OCI-LY1 (cell line): Measurements from ENCODE around the gene ZNF165.

Experiments
- H2AFZ ChIP-seq: fragments of 200-600 bp; sonication (generic), shearing (Covaris generic); 2 replicates; pipeline ENCODE4 v1.6.0; 2014; ENCODE audit warnings: antibody characterized with exemption, mild to moderate bottlenecking, low read length
- H3F3A ChIP-seq: fragments of 200-600 bp; sonication (generic), shearing (Covaris generic); 2 replicates; pipeline ENCODE4 v1.6.0; 2014; ENCODE audit warnings: mild to moderate bottlenecking, antibody characterized with exemption, low read length, moderate library complexity; ENCODE audit not compliant: insufficient read depth
- H3K27ac ChIP-seq: fragments of 200-600 bp; sonication (generic); 2 replicates; pipeline ENCODE4 v1.5.1; 2014; ENCODE audit warnings: low read length, mixed run types, mild to moderate bottlenecking, low read depth; ENCODE audit not compliant: poor library complexity, severe bottlenecking
- H3K27me3 ChIP-seq: fragments of 200-600 bp; sonication (generic); 2 replicates; pipeline ENCODE4 v1.6.0; 2014; ENCODE audit warnings: antibody characterized with exemption, mild to moderate bottlenecking, low read length, moderate library complexity; ENCODE audit not compliant: insufficient read depth
- H3K36me3 ChIP-seq: fragments of 200-600 bp; sonication (generic); 2 replicates; pipeline ENCODE4 v1.6.1; 2014; ENCODE audit warnings: mild to moderate bottlenecking, antibody characterized with exemption, low read length, moderate library complexity, mixed read lengths; ENCODE audit not compliant: insufficient read depth
- H3K4me1 ChIP-seq: fragments of 200-600 bp; sonication (generic); 2 replicates; pipeline ENCODE4 v1.5.1; 2014; ENCODE audit warnings: mild to moderate bottlenecking, low read length, moderate library complexity; ENCODE audit not compliant: insufficient read depth, severe bottlenecking
- H3K4me2 ChIP-seq: fragments of 200-600 bp; sonication (generic), shearing (Covaris generic); 2 replicates; pipeline ENCODE4 v1.6.1; 2014; ENCODE audit warnings: low read length
- H3K4me3 ChIP-seq: fragments of 200-600 bp; sonication (generic); 2 replicates; pipeline ENCODE4 v1.5.1; 2014; ENCODE audit warnings: low read length, low read depth, mild to moderate bottlenecking, mixed read lengths; ENCODE audit not compliant: poor library complexity, severe bottlenecking
- H3K79me2 ChIP-seq: fragments of 200-600 bp; shearing (Covaris generic); 2 replicates; pipeline ENCODE4 v1.6.1; 2016; ENCODE audit warnings: mixed run types, low read length, mixed read lengths; ENCODE audit not compliant: insufficient read depth
- H3K9ac ChIP-seq: fragments of 200-600 bp; sonication (generic), shearing (Covaris generic); 2 replicates; pipeline ENCODE4 v1.6.1; 2014; ENCODE audit warnings: mild to moderate bottlenecking, low read length, mixed read lengths
- H3K9me2 ChIP-seq: fragments of 200-600 bp; sonication (generic), shearing (Covaris generic); 2 replicates; pipeline ENCODE4 v1.6.1; 2014; ENCODE audit warnings: low read depth, mild to moderate bottlenecking, low read length, mixed read lengths
- H3K9me3 ChIP-seq: fragments of 200-600 bp; shearing (Covaris generic); 2 replicates; pipeline ENCODE4 v1.6.1; 2014; ENCODE audit warnings: low read length, mixed read lengths
- H4K20me1 ChIP-seq: fragments of 200-600 bp; sonication (generic), shearing (Covaris generic); 2 replicates; pipeline ENCODE4 v1.6.0; 2016; ENCODE audit warnings: mild to moderate bottlenecking, low read length; ENCODE audit not compliant: insufficient read depth
- EZH2 ChIP-seq: fragments of 200-600 bp; sonication (generic), shearing (Covaris generic); IDR thresholded peaks from 2 replicates; pipeline ENCODE4 v1.8.0; 2017; ENCODE audit warnings: borderline replicate concordance, mixed run types, mild to moderate bottlenecking, antibody characterized with exemption, low read length, moderate library complexity, mixed read lengths
- TF ChIP-seq, protein P1 (sequence below): fragments of 200-600 bp; sonication (generic), shearing (Covaris generic); IDR thresholded peaks from 2 replicates; pipeline ENCODE4 v1.5.1; 2017; ENCODE audit warnings: mild to moderate bottlenecking, antibody characterized with exemption, low read length, moderate library complexity, mixed read lengths

ZNF165 gene

DNA sequence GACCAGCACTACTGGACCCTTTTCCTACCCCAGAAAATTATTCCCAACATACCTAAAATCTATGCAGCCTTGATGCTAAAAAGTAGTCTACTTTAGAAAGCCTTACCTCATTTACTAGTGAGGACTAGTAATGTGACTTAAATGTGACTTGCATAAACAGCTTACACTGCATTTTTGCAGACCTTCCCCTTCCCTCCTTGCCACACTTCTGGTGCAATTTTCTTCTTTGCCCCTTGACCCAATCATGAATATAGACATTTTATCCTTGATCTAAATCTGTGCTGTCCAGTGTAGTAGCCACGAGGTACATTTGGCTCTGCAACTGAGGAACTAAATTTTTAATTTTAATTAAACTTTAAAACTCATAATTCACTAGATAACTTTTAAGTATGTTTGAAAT, 54.3 kb downstream of the ZNF165 start:
- H3K27me3 ChIP-seq = no peaks in the 10 kb centered on the region
- no peak overlapping the region for H3K9ac ChIP-seq
- peaks cover 30% of the 10 kb centered on the region for H3K36me3 ChIP-seq
- no peak overlapping the region for H2AFZ ChIP-seq
- no peaks in the 10 kb centered on the region for H4K20me1 ChIP-seq
- no peak overlapping the region for H3K4me3 ChIP-seq
- H3K79me2 ChIP-seq = peaks cover 11% of the 10 kb centered on the region
- peaks cover 30% of the 10 kb centered on the region for H3K4me1 ChIP-seq
- no peaks in the 10 kb centered on the region for H3F3A ChIP-seq
- no peaks in the 10 kb centered on the region for H3K9me3 ChIP-seq
- H3K9me2 ChIP-seq = no peaks in the 10 kb centered on the region
- TF ChIP-seq EZH2 = no peak
- TF ChIP-seq, protein P1, sequence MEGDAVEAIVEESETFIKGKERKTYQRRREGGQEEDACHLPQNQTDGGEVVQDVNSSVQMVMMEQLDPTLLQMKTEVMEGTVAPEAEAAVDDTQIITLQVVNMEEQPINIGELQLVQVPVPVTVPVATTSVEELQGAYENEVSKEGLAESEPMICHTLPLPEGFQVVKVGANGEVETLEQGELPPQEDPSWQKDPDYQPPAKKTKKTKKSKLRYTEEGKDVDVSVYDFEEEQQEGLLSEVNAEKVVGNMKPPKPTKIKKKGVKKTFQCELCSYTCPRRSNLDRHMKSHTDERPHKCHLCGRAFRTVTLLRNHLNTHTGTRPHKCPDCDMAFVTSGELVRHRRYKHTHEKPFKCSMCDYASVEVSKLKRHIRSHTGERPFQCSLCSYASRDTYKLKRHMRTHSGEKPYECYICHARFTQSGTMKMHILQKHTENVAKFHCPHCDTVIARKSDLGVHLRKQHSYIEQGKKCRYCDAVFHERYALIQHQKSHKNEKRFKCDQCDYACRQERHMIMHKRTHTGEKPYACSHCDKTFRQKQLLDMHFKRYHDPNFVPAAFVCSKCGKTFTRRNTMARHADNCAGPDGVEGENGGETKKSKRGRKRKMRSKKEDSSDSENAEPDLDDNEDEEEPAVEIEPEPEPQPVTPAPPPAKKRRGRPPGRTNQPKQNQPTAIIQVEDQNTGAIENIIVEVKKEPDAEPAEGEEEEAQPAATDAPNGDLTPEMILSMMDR = no peak
- H3K4me2 ChIP-seq = no peak overlapping the region
- no peak overlapping the region for H3K27ac ChIP-seq

DNA sequence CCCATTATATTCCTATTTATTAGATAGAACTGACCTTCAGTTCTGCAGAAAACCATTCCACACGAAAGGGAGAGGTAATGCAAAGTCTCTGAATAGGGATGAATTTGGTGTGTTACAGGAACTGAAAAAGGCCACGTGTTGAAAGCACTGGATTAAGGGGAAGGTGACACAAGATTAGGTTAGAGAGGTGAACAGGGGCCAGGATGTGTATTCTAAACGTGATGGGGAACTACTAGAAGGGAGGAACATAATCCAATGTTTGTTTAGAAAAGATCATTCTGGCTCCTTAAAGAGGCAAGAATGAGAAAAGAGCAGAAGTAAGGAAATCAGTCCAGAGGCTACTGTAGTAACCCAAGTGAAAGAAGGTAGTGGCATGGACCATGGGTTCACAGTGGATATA, 55.0 kb downstream of the ZNF165 start:
- no peaks in the 10 kb centered on the region for H3K27me3 ChIP-seq
- H3K4me3 ChIP-seq = peak overlapping the region; percentile 79
- H3K4me1 ChIP-seq = peaks cover 33% of the 10 kb centered on the region
- no peaks in the 10 kb centered on the region for H3F3A ChIP-seq
- peaks cover 23% of the 10 kb centered on the region for H3K36me3 ChIP-seq
- peak overlapping the region; percentile 94 for H3K9ac ChIP-seq
- TF ChIP-seq EZH2 = no peak
- TF ChIP-seq, protein P1 = no peak
- H3K9me2 ChIP-seq = no peaks in the 10 kb centered on the region
- H4K20me1 ChIP-seq = no peaks in the 10 kb centered on the region
- no peaks in the 10 kb centered on the region for H3K9me3 ChIP-seq
- no peak overlapping the region for H2AFZ ChIP-seq
- peaks cover 11% of the 10 kb centered on the region for H3K79me2 ChIP-seq
- peak overlapping the region; percentile 89 for H3K27ac ChIP-seq
- peak overlapping the region; percentile 89 for H3K4me2 ChIP-seq

DNA sequence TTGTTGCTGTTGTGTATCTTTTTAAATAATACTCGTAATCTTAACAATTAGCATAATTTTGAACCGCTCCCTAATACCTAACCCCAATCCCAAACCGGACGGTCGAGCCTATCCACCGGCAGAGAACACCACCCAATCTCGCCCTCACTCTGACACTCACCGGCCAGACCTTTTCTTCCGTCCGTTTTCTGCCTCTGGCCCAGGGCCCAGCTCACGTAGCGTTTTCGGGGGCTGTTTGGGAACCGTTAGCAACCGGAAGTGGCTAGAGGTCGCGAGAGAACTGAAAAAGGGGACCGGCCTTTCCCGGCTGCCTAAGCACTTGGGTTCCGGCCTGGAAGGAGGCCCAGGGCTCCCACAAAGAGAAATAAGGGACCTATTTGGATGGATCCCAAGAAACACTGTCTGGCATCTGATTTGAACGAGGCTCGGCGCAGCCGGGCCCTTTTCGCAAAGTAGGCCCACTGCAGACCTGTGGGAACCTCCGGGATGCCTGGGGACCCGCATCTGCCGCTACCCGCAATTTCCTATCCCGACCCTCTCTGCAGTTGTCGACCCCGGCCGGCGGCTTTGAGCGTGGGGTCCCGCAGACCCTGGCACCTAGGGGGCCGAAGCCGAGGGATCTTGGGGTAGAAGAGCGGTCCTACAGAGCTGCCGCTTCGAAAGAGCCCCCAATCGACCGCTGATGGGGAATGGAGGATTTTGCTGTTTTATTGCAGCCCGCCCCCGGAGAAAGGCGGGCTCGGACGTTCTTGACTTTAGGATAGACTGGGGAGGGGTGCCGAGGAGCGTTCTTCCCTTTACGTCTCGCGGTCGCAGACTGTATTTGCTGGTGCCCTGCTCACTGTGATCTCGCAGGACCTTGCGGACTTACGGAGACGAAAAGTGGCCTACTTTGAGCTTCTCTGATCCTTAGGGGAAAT, 56.5 kb downstream of the ZNF165 start:
- no peaks in the 10 kb centered on the region for H3K9me3 ChIP-seq
- no peaks in the 10 kb centered on the region for H3K27me3 ChIP-seq
- H4K20me1 ChIP-seq = no peaks in the 10 kb centered on the region
- H3K4me2 ChIP-seq = peak overlapping the region; percentile 89
- TF ChIP-seq, protein P1 = no peak
- no peak for TF ChIP-seq EZH2
- H3K9ac ChIP-seq = peak overlapping the region; percentile 94
- H3K4me3 ChIP-seq = peak overlapping the region; percentile 79
- H3K79me2 ChIP-seq = peaks cover 11% of the 10 kb centered on the region
- H3F3A ChIP-seq = no peaks in the 10 kb centered on the region
- H3K36me3 ChIP-seq = peaks cover 14% of the 10 kb centered on the region; the same call in 1 of the 2 replicates
- peak overlapping the region; percentile 77 for H2AFZ ChIP-seq
- peak overlapping the region; percentile 89 for H3K27ac ChIP-seq
- H3K4me1 ChIP-seq = peaks cover 39% of the 10 kb centered on the region
- H3K9me2 ChIP-seq = no peaks in the 10 kb centered on the region
